ENCODE data around the gene RRP12.
A peak's percentile ranks its signal among the peaks of the same experiment; 100 is the strongest.
"Not testable (repeated sequence)": the region's sequence is repeated elsewhere in the genome, so short reads cannot be mapped to it uniquely, and the experiment has no call there.

Gene RRP12

DNA sequence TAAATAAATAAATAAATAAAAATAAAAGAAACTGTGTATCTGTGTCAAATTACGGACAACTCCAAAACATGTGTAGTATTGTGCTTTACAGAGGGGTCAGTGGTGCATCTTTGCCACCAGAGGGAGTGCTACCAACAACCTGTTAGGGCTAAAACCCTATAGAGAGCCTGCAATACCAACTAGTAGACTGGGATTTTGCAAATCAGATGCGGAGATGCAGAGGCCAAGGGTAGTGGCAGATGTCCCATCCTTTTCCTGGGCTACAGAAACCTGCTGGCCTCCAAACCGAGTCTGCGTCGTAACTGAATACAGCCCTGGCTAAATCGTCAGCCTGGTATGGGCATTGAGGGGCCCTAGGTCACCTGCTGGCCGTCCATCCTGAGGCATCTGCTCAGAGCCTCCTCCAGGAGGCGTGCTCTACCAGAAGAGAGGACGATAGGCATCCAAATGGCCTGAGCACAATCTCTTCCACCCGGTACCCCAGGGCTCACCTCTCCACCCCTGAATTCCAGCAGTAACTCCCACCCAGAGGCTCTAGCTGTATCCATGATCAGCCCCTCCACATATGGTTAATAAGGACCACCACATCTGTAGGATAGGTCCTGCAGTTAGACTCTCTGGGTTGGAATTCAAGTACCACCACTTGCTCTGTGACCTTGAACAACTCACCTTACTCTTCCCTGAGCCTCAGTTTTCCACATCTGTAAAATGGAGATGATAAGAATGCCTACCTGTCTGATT, 6.2 kb upstream of the RRP12 start:
- DNase-seq: peak; percentile 73 to 82

DNA sequence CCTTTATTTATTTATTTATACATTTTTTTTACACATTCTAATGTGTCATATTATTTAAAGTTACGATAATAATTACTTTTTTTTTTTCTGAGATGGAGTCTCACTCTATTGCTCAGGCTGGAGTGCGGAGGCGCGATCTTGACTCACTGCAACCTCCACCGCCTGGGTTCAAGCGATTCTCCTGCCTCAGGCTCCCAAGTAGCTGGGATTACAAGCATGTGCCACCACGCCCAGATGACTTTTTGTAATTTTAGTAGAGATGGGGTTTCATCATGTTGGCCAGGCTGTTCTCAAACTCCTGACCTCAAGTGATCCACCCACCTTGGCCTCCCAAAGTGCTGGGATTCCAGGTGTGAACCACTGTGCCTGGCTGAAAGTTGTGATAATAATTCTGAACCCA, 5.3 kb upstream of the RRP12 start:
- not testable (repeated sequence) for DNase-seq

DNA sequence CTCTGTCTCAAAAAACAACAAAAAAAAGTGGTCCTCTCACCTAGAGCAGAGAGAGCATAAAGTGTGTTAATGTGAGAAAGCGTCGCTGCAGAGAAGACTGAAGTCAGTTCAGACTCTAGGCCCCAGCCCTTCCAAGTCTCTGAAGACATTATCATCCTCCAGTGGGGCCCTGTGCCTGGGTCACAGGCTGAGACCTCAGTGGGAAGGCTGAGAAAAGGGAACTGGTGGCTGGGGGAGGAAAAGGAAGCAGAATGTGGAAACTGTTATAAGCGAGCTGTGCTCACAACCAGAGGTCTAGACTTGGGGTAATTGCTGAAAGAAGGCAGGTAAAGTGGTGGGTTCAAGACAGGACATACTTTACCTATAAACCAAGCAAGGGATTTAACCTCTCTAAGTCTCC, 4.9 kb upstream of the RRP12 start:
- peak in 1 of 2 donors; percentile 54 for DNase-seq

DNA sequence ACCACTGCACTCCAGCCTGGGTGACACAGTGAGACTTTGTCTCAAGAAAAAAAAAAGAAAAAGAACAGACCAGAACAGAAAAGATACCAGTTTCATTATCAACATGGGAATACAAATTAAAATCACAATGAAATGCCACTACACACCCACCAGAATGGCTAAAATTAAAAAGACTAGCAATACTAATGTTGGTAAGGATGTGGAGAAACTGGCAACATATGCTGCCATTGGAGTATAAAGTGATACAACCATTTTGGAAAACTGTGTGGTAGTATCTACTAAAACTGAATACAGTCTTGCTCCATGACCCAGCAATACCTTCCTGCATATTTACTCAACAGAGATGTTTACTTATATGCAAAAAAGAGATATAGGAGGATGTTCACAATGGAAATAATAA, 2.9 kb upstream of the RRP12 start:
- DNase-seq: no peak

DNA sequence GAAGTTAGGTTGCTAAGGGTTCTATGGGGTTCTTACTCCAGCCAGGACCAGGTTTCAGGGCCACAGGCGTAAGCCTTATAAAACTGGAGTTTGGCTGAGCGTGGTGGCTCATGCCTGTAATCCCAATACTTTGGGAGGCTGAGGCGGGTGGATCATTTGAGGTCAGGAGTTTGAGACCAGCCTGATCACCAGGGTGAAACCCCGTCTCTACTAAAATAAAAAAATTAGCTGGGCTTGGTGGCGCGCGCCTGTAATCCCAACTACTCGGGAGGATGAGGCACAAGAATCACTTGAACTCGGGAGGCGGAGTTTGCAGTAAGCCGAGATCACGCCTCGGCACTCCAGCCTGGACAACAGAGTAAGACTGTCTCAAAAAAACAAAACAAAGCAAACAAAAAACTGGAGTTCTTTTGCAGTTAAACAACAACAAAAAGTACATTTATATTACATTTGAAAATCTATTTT, 347 bp upstream of the RRP12 start:
- DNase-seq: no peak

DNA sequence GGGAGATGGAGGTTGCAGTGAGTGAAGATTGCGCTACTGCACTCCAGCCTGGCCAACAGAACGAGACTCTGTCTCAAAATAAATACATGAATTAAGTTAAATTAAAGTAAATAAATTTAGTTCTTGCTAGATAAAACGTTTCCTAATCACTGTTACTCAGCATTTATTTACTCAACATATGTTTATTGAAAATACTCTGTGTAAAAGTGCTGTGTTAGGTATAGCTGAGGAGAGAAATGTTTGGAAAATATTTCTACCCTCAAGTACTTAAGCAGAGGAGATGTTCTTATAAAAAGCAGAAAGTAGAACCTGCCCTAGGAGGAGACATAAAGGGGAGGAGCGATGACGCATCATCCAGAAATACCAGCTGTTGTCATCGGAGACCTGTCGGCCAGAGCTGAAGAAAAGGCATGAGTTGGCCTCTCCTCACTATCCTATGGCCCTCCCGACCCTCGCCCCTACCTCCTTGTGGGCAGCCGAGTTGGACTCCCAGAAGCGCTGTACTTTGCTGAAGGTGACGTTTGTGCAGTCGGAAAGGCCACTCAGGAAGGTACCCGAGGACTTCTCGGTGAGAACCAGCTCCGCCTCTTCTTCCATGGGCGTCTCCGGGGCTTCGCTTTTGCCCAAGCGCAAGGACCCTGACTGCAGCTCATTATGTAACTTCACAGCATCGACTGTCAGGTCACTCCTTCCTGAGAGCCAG, 1.1 kb downstream of the RRP12 start:
- DNase-seq: peak; percentile 42 to 46

DNA sequence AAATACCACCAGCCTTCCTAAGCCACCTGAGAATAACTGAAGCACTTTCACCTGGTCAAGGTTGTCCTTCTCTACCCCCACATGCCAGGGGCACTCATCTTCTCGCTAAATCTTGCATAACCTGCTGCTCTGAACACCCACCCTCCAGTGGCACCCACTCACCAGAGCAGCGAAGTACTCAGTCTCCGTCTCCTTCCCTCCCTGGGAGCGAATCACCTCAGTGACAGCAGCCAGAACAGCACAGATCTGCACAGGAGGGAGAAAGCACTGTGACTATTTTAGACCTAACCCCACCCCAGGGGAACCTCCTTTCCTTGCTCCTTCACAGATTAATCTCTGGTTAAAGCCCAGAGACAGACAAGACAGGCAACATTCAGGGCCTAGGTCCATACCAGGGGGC, 5.1 kb downstream of the RRP12 start:
- DNase-seq: no peak

DNA sequence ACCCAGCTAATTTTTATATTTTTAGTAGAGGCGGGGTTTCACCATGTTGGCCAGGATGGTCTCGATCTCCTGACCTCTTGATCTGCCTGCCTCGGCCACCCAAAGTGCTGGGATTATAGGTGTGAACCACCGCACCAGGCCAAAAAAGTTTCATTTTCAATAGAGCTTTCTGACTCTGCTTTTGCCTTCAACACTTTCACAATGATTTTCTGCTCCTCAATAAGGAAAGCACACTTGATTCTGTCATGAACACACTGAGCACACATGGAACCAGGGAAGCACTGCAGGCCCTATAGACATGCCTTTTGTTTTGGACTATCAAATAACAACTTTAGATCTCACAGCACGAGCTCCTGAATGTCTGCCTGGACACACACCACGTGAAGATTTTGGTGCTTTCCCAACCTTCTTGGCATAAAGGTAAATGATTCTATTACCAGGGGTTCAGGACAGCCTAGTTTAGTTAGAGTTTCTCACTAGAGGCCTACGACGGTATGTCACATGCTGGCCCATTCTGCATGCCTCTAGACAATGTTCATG, 8.0 kb downstream of the RRP12 start:
- no peak for DNase-seq

DNA sequence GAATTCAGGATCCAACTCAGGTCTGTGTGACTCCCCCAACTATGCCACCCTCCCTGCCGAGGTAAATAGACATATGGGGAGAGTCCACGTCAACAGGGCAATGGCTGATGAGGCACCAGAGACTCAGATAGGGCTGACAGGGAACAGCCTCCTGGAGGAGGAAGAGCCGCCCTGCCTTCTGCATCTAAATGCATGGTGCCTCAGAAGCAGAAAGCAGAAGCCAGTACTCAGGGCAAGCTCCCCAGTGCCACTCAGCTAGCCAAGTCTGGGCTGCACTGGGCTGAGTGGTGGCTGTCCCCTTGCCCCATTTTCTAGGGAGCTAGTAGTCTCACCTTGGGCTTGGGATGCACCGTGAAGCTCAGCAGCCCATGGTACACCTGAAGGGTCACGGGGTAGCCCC, 11.0 kb downstream of the RRP12 start:
- DNase-seq: no peak

DNA sequence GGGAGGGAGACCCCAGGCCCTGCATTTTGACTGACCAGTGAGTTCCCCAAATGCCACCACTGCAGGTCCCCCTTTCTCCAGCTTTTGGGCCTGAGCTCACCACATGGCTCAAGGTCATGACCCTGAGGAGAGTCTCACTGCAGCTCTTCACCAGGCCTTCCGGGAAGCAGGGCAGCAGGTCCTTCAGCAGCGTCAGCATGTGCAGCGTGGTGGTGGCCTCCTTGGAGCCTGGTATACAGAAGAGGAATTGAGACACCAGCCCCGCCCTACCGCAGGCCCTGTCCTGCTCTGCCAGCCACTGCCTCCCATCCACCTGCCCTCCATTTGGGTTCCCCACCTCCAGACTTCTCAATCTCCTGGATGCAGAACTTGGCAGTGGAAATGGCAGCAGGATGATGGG, 13.0 kb downstream of the RRP12 start:
- DNase-seq: no peak

DNA sequence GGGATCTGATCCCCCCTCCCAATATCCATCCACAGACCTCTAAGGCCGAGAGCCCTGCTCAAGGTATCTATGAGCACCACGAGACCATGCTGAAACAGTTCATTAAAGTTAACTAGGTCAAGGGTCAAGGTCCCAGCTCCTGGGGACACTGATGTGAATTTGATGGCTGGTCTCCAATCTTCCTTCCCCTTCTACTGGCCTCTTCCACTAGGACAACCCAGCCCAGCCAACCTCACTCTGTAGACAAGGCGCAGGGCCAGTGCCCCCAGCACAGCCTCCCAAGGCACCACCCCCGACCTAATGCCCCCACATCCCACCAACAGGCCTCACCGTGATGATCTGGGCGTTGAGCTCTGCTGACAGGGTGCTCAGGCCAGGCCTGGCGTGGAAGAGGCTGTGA, 15.6 kb downstream of the RRP12 start:
- DNase-seq: no peak

DNA sequence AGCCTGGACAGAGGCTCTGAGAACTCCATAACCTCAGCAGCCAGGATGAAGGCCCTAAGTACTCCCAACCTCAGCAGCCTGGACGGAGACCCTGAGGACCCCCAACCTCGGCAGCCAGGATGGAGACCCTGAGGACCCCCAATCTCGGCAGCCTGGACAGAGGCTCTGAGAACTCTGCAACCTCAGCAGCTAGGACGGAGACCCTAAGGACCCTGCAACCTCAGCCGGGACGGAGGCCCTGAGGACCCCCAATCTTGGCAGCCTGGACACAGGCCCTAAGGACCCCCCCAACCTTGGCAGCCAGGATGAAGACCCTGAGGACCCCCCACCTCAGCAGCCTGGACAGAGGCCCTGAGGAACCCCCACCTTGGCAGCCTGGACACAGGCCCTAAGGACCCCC, 16.5 kb downstream of the RRP12 start:
- DNase-seq: no peak

DNA sequence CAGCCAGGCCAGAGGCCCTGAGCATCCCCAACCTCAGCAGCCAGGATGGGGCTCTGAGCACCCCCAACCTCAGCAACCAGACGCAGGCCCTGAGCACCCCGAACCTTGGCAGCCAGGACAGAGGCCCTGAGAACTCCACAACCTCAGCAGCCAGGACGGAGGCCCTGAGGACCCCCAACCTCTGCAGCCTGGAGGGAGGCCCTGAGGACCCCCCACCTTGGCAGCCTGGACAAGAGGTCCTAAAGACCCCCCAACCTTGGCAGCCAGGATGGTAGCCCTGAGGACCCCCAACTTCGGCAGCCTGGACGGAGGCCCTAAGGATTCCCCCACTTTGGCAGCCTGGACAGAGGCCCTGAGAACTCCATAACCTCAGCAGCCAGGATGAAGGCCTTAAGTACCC, 17.0 kb downstream of the RRP12 start:
- no peak for DNase-seq

DNA sequence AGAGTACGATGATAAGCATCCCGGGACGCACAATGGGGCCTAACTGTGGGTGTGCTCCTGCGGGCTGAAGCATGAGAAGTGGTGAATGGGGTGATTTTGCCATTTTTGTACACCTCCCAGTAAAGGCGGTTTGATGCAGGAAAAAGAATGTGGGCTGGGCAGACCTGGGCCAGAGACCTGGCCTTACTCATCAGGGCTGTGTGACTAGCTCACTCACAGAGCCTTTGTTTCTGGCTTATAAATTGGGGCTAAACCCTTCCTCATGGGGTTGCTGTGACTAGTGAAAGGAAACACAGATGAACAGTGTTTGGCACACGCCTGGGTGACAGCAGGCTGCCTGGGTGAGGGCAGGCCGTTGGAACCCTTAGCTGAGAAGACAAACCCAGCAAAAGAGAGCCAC, 18.0 kb downstream of the RRP12 start:
- DNase-seq: no peak

DNA sequence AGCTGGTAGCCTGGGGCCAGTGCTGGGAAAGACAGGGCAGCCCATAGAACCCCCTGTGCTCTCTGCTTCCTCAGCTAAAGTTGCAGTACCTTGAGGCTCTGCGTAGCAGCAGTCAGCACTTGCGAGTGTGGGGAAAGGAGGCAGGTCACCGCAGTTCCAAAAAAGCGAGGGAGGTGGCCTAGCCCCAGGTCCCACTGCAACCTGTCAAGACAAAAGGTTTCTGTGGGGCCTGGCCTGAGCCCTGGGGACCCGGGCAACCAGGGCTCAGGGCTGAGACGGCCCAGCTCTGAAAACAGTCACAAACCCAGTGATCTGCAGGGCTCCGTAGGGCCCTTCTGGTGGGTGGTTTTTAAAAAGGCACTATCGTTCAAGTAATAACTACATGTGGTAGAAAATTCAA, 19.5 kb downstream of the RRP12 start:
- no peak for DNase-seq

DNA sequence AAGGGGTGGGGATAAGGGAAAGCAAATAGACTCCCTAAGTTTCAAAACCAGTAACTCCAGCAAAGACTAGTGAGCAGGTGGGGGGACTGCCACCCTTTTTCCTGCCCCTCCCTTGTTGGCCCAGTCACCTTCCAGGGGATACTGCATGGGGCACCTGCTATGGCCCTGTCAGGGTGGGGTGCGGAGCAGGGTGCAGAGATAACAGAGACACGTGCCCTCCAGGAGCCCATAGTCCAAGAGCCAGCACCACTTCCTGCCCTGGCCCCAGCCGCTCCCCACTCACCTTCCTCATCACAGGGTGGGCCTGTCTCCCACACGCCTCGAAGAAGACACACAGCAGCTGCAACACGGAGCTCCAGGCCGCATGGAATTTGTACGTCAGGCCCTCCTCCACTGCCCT, 20.6 kb downstream of the RRP12 start:
- no peak for DNase-seq

DNA sequence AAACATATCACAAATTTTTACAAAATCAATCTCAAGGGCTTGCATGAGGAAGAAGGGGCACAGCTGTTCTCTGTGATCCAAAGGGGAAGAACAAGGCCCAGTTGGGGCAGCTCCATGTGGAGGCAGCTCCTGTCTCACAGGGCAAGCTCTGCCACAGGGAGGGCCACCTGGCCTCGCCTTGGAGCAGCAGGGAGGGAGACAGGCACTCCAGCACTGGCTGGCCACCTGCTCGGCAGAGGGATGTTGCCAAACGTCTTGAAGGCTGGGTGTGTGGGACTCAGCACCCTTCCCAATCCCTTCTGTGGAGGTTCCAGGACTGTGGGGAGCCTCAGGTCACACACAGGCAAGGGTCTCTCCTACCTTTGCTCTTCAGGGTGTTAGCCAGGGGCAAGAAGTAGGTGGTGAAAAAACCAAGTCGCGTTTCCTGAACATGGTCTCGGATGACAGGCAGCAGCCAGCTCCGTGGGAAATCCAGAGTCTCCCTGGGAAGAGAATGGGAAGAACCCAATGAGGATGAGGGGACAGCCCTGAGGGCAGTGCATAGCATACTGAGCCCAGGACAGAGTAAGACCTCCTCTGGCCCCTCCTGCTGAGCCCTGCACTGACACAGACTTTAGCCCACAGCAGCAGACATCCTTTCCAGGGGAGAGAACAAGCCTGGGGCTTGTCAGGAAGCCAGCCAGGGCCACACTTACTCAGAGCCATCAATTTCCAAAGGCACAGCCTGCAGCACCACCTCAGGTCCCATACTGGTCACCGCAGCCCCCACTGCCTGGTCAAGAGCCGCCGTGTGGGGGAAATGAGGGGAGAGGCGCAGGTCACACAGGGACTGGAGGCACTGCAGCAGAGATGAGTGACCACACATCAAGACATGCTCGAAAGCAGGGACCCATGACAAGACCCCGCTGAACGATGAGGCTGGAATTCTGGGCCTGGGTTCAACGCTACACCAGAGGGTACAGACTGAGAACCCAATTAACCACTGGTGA, 21.9 kb downstream of the RRP12 start:
- DNase-seq: no peak

DNA sequence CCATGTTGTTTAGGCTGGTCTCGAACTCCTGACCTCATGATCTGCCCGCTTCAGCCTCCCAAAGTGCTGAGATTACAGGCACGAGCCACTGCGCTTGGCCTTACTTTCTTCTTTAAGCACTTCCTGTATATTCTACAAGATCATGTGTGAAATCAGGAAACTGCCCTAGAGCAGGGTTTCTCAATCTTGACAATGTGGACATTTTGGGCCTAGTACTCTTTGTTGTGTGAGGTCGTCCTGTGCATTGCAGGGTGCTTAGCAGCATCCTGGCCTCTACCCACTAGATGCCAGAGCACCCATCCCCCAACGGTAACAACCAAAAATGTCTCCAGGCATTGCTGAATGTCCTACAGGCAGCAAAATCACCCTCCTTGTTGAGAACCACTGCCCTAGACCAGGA, 24.7 kb downstream of the RRP12 start:
- peak in 1 of 2 donors; percentile 39 for DNase-seq

DNA sequence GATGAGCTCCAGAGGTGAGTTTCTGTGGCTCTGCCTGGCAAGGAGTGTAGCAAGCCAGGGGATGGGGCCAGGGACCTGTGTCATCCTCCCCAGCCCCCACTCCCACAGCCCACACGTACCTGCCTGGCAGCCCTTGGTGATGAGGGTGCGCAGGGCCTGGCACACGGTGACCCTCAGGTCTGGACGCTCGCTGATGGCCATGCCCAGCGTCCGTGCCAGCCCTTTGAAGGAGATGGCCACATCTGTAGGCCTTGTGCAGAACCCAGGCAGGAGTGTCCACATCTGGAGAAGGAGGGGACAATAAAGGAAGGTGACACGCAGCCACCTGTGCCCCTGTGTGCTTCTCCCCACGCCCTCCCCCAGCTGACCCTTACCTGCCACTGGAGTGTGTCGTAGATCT, 27.7 kb downstream of the RRP12 start:
- DNase-seq: no peak

DNA sequence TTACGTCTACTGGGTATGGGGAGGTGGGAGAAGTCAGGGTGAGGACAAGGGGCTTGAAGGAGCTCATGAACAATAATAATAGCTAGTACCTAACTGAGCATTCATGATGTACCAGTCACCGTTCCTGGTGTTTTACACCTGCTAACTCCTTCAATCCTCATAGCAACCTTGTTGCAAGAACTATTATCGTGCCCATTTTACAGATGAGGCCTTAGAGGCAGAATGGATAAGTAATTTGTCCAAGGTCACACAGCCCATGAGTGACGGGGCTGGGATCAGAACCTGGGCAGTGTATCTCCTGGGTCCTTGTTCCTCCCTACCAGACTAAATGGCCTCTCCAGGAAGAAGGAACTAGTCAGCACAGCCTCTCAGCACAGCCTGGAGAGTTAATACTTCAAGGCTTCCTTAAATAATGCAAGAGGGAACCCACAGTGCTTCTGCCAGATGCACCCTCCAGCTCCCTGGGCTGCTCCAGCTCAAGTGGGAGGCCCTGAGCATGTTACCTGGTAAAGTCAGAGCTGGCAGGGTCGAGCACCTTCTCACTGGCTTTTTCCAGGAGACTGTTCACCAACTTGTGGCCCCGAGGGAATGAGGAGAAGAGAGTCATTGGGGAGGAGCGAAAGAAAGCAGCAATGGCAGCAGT, 28.8 kb downstream of the RRP12 start:
- no peak for DNase-seq

DNA sequence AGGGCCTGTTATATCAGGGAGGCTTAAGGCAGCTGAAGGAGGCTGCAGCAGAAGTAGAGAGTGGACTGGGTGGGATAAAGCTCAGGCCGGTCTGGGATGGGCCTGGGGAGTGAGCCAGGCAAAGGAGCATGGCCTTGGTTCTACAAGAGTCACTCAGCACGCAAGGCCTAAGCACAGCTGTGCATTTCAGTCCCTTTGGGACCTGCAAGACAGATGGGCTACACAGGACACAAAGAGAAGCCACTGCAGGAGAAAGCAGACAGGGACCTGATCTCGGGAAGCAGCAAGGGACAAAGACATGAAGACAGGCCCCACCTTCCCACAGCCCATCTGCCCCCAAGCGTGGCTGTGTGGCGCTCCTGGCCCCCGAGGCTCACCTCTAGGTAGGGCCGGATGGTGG, 29.4 kb downstream of the RRP12 start:
- no peak for DNase-seq

DNA sequence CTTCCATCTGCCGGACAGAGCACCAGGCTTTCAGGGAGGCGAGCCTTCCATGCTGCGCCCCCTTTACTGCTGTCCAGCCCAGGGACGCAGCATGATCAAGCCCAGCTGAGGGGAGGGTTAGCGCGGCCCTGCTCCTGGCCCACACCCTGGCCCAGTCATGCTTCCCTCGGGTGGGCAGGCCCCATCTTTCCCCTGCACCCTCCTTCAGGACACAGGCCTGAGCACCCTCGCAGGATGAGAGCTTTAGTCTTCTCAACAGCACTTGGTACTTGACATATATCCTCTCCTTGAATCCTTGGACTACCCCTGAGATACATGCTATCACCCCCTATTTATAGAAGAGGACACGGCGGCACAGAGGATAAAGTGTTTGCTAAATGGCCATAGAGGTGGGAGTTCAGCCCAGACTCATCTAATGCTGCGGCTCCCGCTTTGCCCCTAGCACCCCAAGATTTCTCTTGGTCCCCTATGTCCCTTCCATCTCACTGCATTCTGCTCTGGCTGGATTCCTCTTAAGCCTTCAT, 34.0 kb downstream of the RRP12 start:
- no peak for DNase-seq
